Measurements from ENCODE around the gene SUMF2. TPM values are rescaled to one million over a fixed set of nuclear protein-coding genes. Genes with fewer than 3 reads are reported as not detected.
"Not testable (repeated sequence)": the region's sequence is repeated elsewhere in the genome, so short reads cannot be mapped to it uniquely, and the experiment has no call there.

SUMF2 gene
- total RNA-seq, result 106 TPM
- long read RNA-seq, transcript SUMF2-204 (8 exons, 1,683 nt), result minor isoform, 17 of 419 reads
- long read RNA-seq, transcript SUMF2-208 (9 exons, 2,052 nt), result major isoform, 331 of 419 reads
- long read RNA-seq, transcript SUMF2-207 (8 exons, 1,792 nt), result minor isoform, 10 of 419 reads
- long read RNA-seq, transcript SUMF2-205 (10 exons, 1,171 nt), result minor isoform, 6 of 419 reads
- long read RNA-seq, partial matches to known transcripts, result 11 of 419 reads
- long read RNA-seq, other reads (novel, unspliced or antisense), result 29 of 419 reads

- DNase-seq (ENCODE audit: low spot score), result peak; percentile 97
These were observed at the start of gene SUMF2 for GRCh38 chr7:56063882-56064625. Gene SUMF2, plus strand, starts transcription at chr7:56064286. Its CDS starts 26 bp downstream, at chr7:56064312.

GRCh38 chr7:56017015-56017414 lies 47.1 kb upstream of the SUMF2 start:
- not testable (repeated sequence) for DNase-seq (ENCODE audit: low spot score)

- DNase-seq (ENCODE audit: low spot score), result no peak
These were observed 44.6 kb upstream of the SUMF2 start for GRCh38 chr7:56019501-56019900.

- no peak for DNase-seq (ENCODE audit: low spot score)
These were observed 40.6 kb upstream of the SUMF2 start for GRCh38 chr7:56023500-56023899.

GRCh38 chr7:56026538-56026937 lies 37.5 kb upstream of the SUMF2 start:
- no peak for DNase-seq (ENCODE audit: low spot score)

- no peak for DNase-seq (ENCODE audit: low spot score)
These were observed 35.0 kb upstream of the SUMF2 start for GRCh38 chr7:56028942-56029630.

GRCh38 chr7:56030340-56030739 lies 33.7 kb upstream of the SUMF2 start:
- DNase-seq (ENCODE audit: low spot score), result no peak

- DNase-seq (ENCODE audit: low spot score), result not testable (repeated sequence)
These were observed 32.5 kb upstream of the SUMF2 start for GRCh38 chr7:56031556-56031955.

- DNase-seq (ENCODE audit: low spot score), result not testable (repeated sequence)
These were observed 31.5 kb upstream of the SUMF2 start for GRCh38 chr7:56032578-56032977.

GRCh38 chr7:56033671-56034432 lies 30.2 kb upstream of the SUMF2 start:
- no peak for DNase-seq (ENCODE audit: low spot score)

- peak; percentile 9 for DNase-seq (ENCODE audit: low spot score)
These were observed 23.4 kb upstream of the SUMF2 start for GRCh38 chr7:56040730-56041129.

GRCh38 chr7:56045758-56046157 lies 18.3 kb upstream of the SUMF2 start:
- DNase-seq (ENCODE audit: low spot score), result not testable (repeated sequence)

GRCh38 chr7:56046721-56047445 lies 17.2 kb upstream of the SUMF2 start:
- no peak for DNase-seq (ENCODE audit: low spot score)

- peak; percentile 43 for DNase-seq (ENCODE audit: low spot score)
These were observed 16.5 kb upstream of the SUMF2 start for GRCh38 chr7:56047446-56048116.

GRCh38 chr7:56048245-56048644 lies 15.8 kb upstream of the SUMF2 start:
- DNase-seq (ENCODE audit: low spot score), result no peak

- peak; percentile 47 for DNase-seq (ENCODE audit: low spot score)
These were observed 15.3 kb upstream of the SUMF2 start for GRCh38 chr7:56048763-56049162.

GRCh38 chr7:56051053-56051338 lies 13.1 kb upstream of the SUMF2 start:
- DNase-seq (ENCODE audit: low spot score), result no peak

GRCh38 chr7:56051339-56052191 lies 12.5 kb upstream of the SUMF2 start, which contains the start of the genes CCT6A and PSPH:
Gene CCT6A, plus strand, starts transcription at chr7:56051765. Its CDS starts 84 bp downstream, at chr7:56051849.
Gene PSPH, minus strand, starts transcription at chr7:56051444. Its CDS starts 30,232 bp downstream, at chr7:56021212.
- peak; percentile 99 for DNase-seq (ENCODE audit: low spot score)

GRCh38 chr7:56053379-56053778 lies 10.7 kb upstream of the SUMF2 start:
- DNase-seq (ENCODE audit: low spot score), result peak; percentile 35

All from mesenteric fat pad (tissue), 1 donor.